Measurements from ENCODE around the gene ARMH1. TPM values are rescaled to one million over a fixed set of nuclear protein-coding genes. Genes with fewer than 3 reads are reported as not detected.

The ARMH1 gene
- total RNA-seq, 1 experiment from 2014 or later: 0.15 TPM

DNA sequence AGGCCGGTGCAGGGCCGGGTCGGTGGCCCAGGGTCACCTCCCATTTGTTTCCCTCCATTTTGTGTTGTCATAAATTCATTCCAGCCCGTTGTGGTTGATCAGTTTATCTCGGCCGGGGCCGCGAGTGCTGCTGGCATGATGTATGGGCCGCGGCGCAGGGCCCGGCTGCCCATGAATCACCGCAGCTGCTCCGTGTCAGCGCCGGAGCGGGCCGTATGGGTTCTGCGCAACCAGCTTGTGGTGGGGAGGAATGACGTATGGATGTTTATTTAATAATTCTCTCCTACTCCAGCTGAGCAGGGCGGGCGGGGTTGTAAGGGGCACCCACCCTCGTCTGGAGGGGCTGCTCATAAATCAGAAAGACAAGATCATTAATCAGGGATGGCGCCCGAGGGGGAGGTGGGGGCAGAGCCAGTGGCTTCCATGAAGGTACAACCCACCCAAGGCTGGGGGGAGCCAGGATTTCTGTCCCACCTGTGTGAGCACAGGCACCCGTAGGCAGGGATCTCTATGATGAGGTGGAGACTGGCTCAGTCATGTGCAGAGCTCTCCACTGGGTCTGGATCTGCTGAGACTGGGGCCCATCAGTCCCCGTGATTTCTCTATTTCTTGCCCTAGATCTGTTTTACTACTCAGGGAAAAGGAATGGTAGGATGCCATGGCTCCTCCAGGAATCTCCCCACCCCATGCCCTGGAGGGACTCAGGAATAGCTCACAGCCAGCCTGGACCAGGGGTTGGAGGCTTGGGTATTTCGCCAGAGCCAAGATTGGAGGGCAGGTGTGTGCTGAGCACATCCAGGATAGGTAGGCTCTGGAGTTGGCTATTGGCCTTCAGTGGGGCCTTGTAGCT, 28.0 kb upstream of the ARMH1 start:
- Histone ChIP-seq H4K20me1 (ENCODE audit: low read length) (no peaks in the 10 kb centered on the region), H3K4me3 (ENCODE audit: low read length) (no peak overlapping the region), H3K36me3 (ENCODE audit: low read depth, low read length) (peaks cover 13% of the 10 kb centered on the region; the same call in 1 of the 2 replicates), H3K9me2 (replicated peaks; ENCODE audit: low read length) (no peaks in the 10 kb centered on the region), H3F3A (ENCODE audit: low read length, unreplicated experiment) (no peaks in the 10 kb centered on the region), H3K4me1 (ENCODE audit: insufficient read depth, low read length) (no peaks in the 10 kb centered on the region), H3K27me3 (ENCODE audit: low read length) (no peaks in the 10 kb centered on the region), H3K9me3 (ENCODE audit: low read length) (no peaks in the 10 kb centered on the region), H2AFZ (ENCODE audit: low read length) (no peak overlapping the region), H3K4me2 (ENCODE audit: low read length) (no peak overlapping the region), H3K9ac (ENCODE audit: low read length) (no peak overlapping the region), H3K79me2 (ENCODE audit: low read length) (no peaks in the 10 kb centered on the region), H3K27ac (ENCODE audit: low read length) (no peak overlapping the region)
- DNase-seq (no peak), ATAC-seq (no peak)
- TF ChIP-seq EZH2phosphoT487 (IDR thresholded peaks at IDR 0.05; ENCODE audit: borderline replicate concordance, low read length) (no peak), EZH2 (IDR thresholded peaks at IDR 0.05; ENCODE audit: low read length, unreplicated experiment) (no peak)
- TF ChIP-seq, protein P1, sequence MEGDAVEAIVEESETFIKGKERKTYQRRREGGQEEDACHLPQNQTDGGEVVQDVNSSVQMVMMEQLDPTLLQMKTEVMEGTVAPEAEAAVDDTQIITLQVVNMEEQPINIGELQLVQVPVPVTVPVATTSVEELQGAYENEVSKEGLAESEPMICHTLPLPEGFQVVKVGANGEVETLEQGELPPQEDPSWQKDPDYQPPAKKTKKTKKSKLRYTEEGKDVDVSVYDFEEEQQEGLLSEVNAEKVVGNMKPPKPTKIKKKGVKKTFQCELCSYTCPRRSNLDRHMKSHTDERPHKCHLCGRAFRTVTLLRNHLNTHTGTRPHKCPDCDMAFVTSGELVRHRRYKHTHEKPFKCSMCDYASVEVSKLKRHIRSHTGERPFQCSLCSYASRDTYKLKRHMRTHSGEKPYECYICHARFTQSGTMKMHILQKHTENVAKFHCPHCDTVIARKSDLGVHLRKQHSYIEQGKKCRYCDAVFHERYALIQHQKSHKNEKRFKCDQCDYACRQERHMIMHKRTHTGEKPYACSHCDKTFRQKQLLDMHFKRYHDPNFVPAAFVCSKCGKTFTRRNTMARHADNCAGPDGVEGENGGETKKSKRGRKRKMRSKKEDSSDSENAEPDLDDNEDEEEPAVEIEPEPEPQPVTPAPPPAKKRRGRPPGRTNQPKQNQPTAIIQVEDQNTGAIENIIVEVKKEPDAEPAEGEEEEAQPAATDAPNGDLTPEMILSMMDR (conservative IDR thresholded peaks at IDR 0.05; ENCODE audit: low read depth, low read length): no peak
- BruUV-seq (replicated peaks): no TSS peak
- intact Hi-C loops (cut with micrococcal nuclease): no loop called here
- CTCF ChIA-PET: no interaction called here
- POLR2A ChIA-PET (ENCODE audit: unreplicated experiment): no interaction called here

DNA sequence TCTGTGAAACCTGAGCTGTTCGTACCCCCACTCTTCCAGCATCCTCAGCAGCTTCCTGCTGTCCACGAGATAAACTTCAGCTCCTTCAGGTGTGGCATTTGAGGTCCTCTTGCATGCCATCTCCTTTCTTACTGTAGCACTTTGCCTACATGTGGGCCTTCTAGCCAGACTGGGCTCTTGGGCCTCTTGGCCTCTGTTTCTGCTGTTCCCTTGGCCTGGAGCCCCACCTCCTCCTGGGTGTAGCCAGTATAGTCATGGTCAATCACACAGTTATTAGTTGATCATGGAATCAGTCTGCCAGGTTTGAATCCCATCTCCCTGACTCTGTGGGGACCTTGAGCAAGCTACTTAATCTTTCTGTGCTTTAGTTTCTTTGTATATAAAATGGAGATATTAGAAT, 26.6 kb upstream of the ARMH1 start:
- CTCF ChIA-PET: no interaction called here
- BruUV-seq (replicated peaks): no TSS peak
- no peaks in the 10 kb centered on the region for H3F3A ChIP-seq (ENCODE audit: low read length, unreplicated experiment)
- H3K4me2 ChIP-seq (ENCODE audit: low read length): no peak overlapping the region
- H4K20me1 ChIP-seq (ENCODE audit: low read length): no peaks in the 10 kb centered on the region
- POLR2A ChIA-PET (ENCODE audit: unreplicated experiment): no interaction called here
- no peak overlapping the region for H3K9ac ChIP-seq (ENCODE audit: low read length)
- no peak overlapping the region for H3K27ac ChIP-seq (ENCODE audit: low read length)
- no peaks in the 10 kb centered on the region for H3K4me1 ChIP-seq (ENCODE audit: insufficient read depth, low read length)
- TF ChIP-seq, protein P1 (conservative IDR thresholded peaks at IDR 0.05; ENCODE audit: low read depth, low read length): no peak
- TF ChIP-seq EZH2phosphoT487 (IDR thresholded peaks at IDR 0.05; ENCODE audit: borderline replicate concordance, low read length) (no peak), EZH2 (IDR thresholded peaks at IDR 0.05; ENCODE audit: low read length, unreplicated experiment) (no peak)
- no peaks in the 10 kb centered on the region for H3K27me3 ChIP-seq (ENCODE audit: low read length)
- peaks cover 9% of the 10 kb centered on the region; the same call in 1 of the 2 replicates for H3K36me3 ChIP-seq (ENCODE audit: low read depth, low read length)
- no peak for ATAC-seq
- no peak overlapping the region for H3K4me3 ChIP-seq (ENCODE audit: low read length)
- no peak for DNase-seq
- no peaks in the 10 kb centered on the region for H3K79me2 ChIP-seq (ENCODE audit: low read length)
- no peaks in the 10 kb centered on the region for H3K9me3 ChIP-seq (ENCODE audit: low read length)
- intact Hi-C loops (cut with micrococcal nuclease): no loop called here
- H3K9me2 ChIP-seq (replicated peaks; ENCODE audit: low read length): no peaks in the 10 kb centered on the region
- H2AFZ ChIP-seq (ENCODE audit: low read length): no peak overlapping the region

Measured in PC-3 (cell line).